LHCN-M2 (cell line): ENCODE data around the gene MYLK3. TPM values are rescaled to one million over a fixed set of nuclear protein-coding genes. Genes with fewer than 3 reads are reported as not detected.
A peak's percentile ranks its signal among the peaks of the same experiment; 100 is the strongest.

Source experiments
- DNase-seq: peaks from one replicate; pipeline ENCODE4 v3.0.0-alpha.2; 2012; ENCODE audit warnings: low read depth
- total RNA-seq: library from RNA; depleted of rRNA; stranded (reverse); fragments of >200 nt; gene quantifications from 2 replicates; pipeline ENCODE4 v1.2.3, GENCODE V29; 2014

The MYLK3 gene
- total RNA-seq, 1 experiment from 2014 or later = 0.06 TPM

DNA sequence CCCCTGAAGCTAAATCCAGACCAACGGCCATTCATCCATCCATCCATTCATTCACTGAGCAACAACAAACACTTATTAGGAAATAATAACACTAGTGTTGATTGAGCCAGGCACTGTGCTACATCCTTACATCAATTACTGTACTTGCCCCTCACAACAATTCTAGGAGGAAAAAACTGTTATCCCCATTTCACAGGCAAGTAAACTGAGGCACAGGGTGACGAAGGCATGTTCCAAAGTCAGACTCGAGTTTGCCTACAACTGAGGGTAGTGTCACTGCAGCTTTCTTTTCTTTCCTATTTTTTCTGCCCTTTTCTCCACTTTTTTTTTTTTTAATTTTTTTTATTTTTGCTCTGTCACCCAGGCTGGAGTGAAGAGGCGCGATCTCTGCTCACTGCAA, 11.2 kb upstream of the MYLK3 start:
- no peak for DNase-seq

- DNase-seq = no peak
These were observed 9.4 kb upstream of the MYLK3 start for GRCh38 chr16:46757339-46758050.

DNA sequence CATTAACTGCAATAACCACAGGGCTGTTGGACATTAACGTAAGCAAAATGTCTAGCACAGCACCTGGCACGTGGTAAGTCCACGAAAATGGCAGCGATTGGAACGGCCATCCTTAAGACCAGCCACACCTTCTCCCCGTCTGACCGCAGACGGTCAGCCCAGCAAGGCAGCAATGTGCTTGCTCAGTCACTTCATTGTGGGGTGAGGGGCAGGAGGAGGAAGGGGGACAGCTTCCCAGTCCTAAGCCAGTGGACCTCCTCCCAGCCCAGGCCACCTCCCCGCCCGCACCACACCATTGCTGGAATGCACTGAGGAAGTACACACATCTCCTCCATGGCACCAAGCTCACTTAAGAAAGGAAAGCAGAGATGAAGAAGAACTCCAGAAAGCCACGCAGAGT, 8.6 kb upstream of the MYLK3 start:
- no peak for DNase-seq

- no peak for DNase-seq
These were observed 4.9 kb upstream of the MYLK3 start for GRCh38 chr16:46753015-46753414.

- no peak for DNase-seq
These were observed 3.2 kb upstream of the MYLK3 start for GRCh38 chr16:46751381-46751780.

DNA sequence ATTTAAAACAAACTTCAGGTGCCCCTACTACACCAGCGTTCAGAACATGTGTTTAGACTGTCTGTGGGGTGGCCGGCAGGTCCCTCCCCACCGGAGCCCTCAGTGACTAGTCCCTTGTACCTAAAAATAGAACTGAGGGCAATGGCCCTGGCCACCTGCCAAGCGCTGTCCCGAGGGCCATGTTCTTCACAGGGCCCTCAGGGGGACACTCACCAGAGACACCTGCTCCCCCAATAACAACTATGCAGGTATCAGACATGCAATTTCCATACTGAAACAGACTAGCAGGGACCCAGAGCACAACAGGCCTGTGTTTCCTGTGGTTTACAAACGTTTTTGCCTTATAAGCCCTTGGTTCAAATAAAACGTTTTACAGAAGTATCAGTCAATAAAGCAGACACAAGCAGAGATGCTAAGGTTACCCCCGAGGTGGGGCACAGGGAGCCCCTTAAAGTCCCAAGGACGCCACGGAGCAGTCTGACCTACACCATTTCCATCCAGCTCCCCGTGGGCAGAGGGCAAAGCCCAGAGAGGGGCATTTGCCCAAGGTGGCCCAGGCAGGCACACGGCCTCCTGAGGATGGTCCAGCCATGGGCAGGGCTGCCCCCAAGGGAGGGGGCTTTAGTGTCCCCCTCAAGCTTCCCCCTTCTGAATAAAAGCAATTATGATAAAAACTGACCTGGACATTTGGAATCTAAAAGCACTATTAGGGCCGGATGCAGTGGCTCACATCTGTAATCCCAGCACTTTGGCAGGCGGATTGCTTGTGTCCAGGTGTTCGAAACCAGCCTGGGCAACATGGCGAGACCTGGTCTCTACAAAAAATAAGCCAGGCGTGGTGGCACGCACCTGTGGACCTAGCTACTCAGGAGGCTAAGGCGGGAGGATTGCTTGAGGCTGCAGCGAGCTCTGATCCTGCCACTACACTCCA, 896 bp upstream of the MYLK3 start:
- no peak for DNase-seq

- DNase-seq = peak; percentile 11
These were observed 1.0 kb downstream of the MYLK3 start for GRCh38 chr16:46746821-46747776.

DNA sequence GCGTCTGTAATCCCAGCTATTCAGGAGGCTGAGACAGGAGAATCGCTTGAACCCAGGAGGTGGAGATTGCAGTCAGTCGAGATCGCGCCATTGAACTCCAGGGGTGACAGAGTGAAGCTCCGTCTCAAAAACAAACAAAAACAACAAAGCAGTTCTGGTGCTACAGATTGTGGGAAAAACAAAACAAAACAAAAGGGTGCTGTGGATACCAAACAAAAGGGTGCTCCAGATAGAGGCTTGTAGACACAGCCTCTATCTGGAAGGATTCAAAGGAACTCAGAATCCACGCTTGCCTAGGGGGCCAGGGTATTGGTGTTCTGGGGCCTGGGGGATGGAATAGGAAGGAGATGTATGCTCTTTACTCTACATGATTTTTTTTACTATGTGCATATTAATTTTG, 2.5 kb downstream of the MYLK3 start:
- no peak for DNase-seq

GRCh38 chr16:46743232-46743719, 4.9 kb downstream of the MYLK3 start:
- DNase-seq = peak; percentile 45

GRCh38 chr16:46739934-46740333, 8.2 kb downstream of the MYLK3 start:
- DNase-seq = no peak

- no peak for DNase-seq
These were observed 10.4 kb downstream of the MYLK3 start for GRCh38 chr16:46737621-46738214.

GRCh38 chr16:46736695-46737094, 11.4 kb downstream of the MYLK3 start:
- DNase-seq = no peak

DNA sequence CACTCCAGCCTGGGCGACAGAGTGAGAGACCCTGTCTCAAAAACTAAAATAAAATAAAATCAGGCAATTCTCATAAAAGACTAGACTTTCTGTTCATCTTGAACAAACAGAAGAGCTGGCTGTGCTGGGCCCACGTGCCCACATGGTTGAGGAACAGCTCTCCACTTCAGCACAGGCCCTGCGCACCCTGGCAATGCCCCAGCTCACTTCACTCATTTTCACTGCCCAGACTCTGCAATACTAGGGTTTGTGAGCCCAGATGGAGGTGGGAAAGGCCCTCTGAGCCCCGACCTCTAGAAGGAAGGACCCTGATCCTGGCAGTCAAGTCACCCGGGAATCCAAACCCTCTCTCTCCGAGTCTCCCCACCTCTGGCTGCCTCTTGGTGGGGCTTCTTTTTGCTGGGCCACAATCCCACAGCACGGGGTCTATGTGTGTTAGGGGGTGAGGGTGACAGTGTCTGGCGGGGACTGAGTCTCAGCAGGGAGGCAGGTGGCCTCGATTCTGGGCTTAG, 14.8 kb downstream of the MYLK3 start:
- no peak for DNase-seq

GRCh38 chr16:46732561-46732960, 15.6 kb downstream of the MYLK3 start:
- DNase-seq = no peak

- no peak for DNase-seq
These were observed 16.2 kb downstream of the MYLK3 start for GRCh38 chr16:46731691-46732555.

- no peak for DNase-seq
These were observed 17.1 kb downstream of the MYLK3 start for GRCh38 chr16:46730801-46731690.

DNA sequence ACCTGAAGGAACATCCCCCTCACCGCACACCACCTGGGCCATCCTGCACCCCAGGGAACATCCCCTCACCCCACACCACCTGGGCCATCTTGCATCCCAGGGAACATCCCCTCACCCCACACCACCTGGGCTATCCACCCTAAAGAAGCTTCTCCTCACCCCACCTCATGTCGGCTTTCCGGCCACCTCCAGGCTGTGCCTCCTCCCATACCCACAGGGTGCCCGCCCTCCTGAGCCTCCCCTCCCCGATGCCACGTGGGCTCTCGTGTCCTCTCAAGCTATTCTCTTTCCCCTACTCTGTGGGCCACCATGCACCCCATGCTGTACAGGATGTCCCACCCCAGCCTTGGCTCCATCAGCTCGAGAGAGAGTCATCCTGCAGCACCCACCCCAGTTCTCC, 18.0 kb downstream of the MYLK3 start:
- no peak for DNase-seq

GRCh38 chr16:46729326-46729995, 18.7 kb downstream of the MYLK3 start:
- DNase-seq = no peak
